Stomach (tissue), 4 donors: Measurements from ENCODE around the gene CREB5.

ENCODE experiments used
- CTCF ChIP-seq, 7 experiments: fragments of 450-650 bp in 4 of 7; fragments of 200-600 bp in 3 of 7; sonication (generic) in 3 of 7; IDR thresholded peaks; one replicate each; pipeline ENCODE4 v1.5.1; 2016 to 2019; ENCODE audit warnings: antibody characterized with exemption in 7 of 7, control low read depth in 2 of 7, mild to moderate bottlenecking in 1 of 7
- EP300 ChIP-seq: sonication (generic); formaldehyde crosslinking; IDR thresholded peaks from one replicate; pipeline ENCODE4 v1.6.1; 2017; ENCODE audit warnings: antibody characterized with exemption
- POLR2A ChIP-seq, 4 donors: fragments of 450-650 bp; IDR thresholded peaks; one replicate each; pipeline ENCODE4 v1.6.1; 2016; ENCODE audit warnings: antibody characterized with exemption in 4 of 4, control low read depth in 2 of 4, mild to moderate bottlenecking in 1 of 4, moderate library complexity in 1 of 4
- POLR2AphosphoS5 ChIP-seq, 3 donors: sonication (generic); formaldehyde crosslinking; IDR thresholded peaks; one replicate each; pipeline ENCODE4 v1.6.1; 2016; ENCODE audit warnings: antibody characterized with exemption in 3 of 3

DNA sequence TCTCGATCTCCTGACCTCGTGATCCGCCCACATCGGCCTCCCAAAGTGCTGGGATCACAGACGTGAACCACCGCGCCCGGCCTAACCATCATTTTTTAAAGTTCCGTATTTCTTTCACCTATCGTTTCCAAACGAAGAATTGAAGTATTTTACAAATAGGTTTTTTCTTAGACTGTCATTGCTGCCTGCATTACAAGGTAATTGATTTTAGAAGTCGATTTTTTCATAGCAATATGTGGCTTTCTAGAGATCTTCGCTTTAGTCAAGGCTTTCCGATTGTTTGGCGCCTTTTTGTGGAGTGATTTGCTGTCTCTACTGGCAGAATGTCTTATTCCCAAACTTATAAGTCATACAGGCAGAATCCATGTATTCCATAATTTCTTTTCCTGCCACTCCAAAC lies 436.6 kb downstream of the CREB5 start:
- TF ChIP-seq CTCF (IDR thresholded peaks at IDR 0.05) (no peak), POLR2A (IDR thresholded peaks at IDR 0.05) (no peak), EP300 (no peak), POLR2AphosphoS5 (IDR thresholded peaks at IDR 0.05) (no peak)
